Keratinocyte (primary cell): ENCODE results near the gene RNPS1.

ENCODE experiments used
- CTCF ChIP-seq, 3 experiments: IDR thresholded peaks in 1 of 3; conservative IDR thresholded peaks in 1 of 3; optimal IDR thresholded peaks in 1 of 3; 2 replicates in 2 of 3; 3 replicates in 1 of 3; pipeline versions ENCODE3 to v1.5.1; 2011; ENCODE audit warnings: low read length in 3 of 3, mild to moderate bottlenecking in 3 of 3, moderate library complexity in 2 of 3, control low read depth in 1 of 3, inconsistent platforms in 1 of 3; ENCODE audit not compliant: insufficient read depth in 2 of 3; ENCODE audit errors: extremely low read depth in 1 of 3
- EZH2 ChIP-seq: IDR thresholded peaks from one replicate; pipeline ENCODE4 v1.6.1; 2012; ENCODE audit warnings: inconsistent platforms, mild to moderate bottlenecking, low read length, moderate library complexity

- TF ChIP-seq EZH2, result no peak
- no peak for TF ChIP-seq CTCF (optimal IDR thresholded peaks at IDR 0.05 in 1 of 3, IDR thresholded peaks at IDR 0.05 in 1 of 3, conservative IDR thresholded peaks at IDR 0.05 in 1 of 3; ENCODE audit: extremely low read depth in 1 of 3, insufficient read depth in 2 of 3, low read length in 3 of 3)
Measured at GRCh38 chr16:2278956-2279800, 11.3 kb upstream of the RNPS1 start.
